Measurements from ENCODE around the gene SGCD.
"Not testable (repeated sequence)": the region's sequence is repeated elsewhere in the genome, so short reads cannot be mapped to it uniquely, and the experiment has no call there.

SGCD gene

DNA sequence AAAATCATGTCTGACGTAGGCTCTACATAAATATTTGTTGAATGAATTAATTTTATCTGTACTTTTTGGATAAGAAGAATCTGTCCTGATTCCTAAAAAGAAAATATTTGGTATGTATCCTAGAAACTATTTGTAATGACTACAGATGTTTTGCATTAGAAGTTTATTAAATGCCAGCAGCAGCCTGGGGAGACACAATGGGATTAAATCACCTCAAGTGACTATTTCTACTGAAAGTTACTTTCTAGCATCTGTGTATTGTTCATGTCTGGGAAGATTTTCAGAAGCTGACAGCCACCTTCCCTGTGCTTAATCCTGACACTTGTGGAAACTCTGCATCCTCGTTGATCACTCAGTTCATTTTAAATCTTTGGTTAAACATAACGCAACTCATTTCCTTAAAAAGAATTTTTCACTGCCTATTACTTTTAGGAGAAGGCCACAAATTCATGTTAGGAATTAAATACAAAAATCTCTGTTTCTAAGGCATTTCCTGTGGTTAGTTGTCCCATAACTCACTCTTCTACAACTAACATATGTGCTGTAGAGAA, 313.8 kb downstream of the SGCD start:
- Mint-ChIP-seq H3K9me3 (no peaks in the 10 kb centered on the region), H3K27ac (no peak overlapping the region)

DNA sequence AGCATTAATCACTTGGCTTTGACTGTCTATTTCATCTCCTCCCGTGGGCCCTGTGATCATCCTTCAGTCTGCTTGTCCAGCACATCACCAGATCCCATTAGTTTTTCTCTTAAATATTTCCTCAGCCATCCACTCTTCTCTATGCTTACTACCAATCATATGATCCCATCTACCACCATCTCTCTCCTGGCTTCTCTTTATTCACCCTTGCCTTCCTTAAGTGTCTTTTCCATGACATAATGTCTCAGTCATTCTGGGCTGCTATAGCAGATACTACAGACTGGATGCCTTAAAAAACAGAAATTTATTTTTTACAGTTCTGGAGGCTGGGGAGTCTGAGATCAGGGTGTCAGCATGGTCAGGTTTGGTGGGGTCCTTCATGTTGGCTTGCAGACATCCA, 314.7 kb downstream of the SGCD start:
- H3K4me3 Mint-ChIP-seq, result no peak overlapping the region
- H3K9me3 Mint-ChIP-seq, result no peaks in the 10 kb centered on the region
- DNase-seq, result no peak
- no peaks in the 10 kb centered on the region for H3K36me3 Mint-ChIP-seq (ENCODE audit: low read depth)
- no peak for TF ChIP-seq CTCF (IDR thresholded peaks at IDR 0.05)
- H3K27ac Mint-ChIP-seq, result no peak overlapping the region
- peaks cover 17% of the 10 kb centered on the region for H3K4me1 Mint-ChIP-seq
- H3K27me3 Mint-ChIP-seq (ENCODE audit: low read depth, poor library complexity), result no peaks in the 10 kb centered on the region

More for the DNA sequence above, 313.8 kb downstream of the SGCD start:
- Mint-ChIP-seq H3K36me3 (ENCODE audit: low read depth) (no peaks in the 10 kb centered on the region), H3K27me3 (ENCODE audit: low read depth, poor library complexity) (no peaks in the 10 kb centered on the region), H3K4me1 (peaks cover 10% of the 10 kb centered on the region), H3K4me3 (no peak overlapping the region)
- no peak for TF ChIP-seq CTCF (IDR thresholded peaks at IDR 0.05)
- DNase-seq, result no peak

DNA sequence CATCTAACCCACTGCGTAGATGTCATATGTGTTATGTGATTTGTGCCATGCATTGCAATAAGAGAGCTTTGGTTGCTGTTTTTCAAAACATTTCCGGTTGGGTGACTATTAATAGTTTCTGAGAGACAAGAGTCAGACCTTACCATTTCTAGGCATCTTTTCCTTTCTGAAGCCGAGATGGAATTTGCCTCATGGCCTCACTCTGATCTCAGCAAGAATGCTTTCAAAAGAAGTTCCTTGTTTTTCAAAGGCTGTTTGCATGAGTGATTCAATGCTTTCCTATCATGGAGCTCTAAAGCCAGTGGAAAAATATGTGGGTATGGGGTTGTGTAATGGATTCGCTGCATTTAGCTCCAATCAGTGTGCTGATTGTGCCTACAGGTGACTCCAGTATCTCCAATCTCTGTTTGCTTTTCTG, 320.1 kb downstream of the SGCD start:
- no peak for DNase-seq
- no peak for TF ChIP-seq CTCF (IDR thresholded peaks at IDR 0.05)
- H3K9me3 Mint-ChIP-seq, result no peaks in the 10 kb centered on the region
- H3K4me3 Mint-ChIP-seq, result no peak overlapping the region
- no peak overlapping the region for H3K27ac Mint-ChIP-seq
- H3K36me3 Mint-ChIP-seq (ENCODE audit: low read depth), result no peaks in the 10 kb centered on the region
- no peaks in the 10 kb centered on the region for H3K27me3 Mint-ChIP-seq (ENCODE audit: low read depth, poor library complexity)
- H3K4me1 Mint-ChIP-seq, result peaks cover 21% of the 10 kb centered on the region

- H3K9me3 Mint-ChIP-seq, result no peaks in the 10 kb centered on the region
- H3K27ac Mint-ChIP-seq, result no peak overlapping the region
- H3K4me3 Mint-ChIP-seq, result no peak overlapping the region
- DNase-seq, result no peak
- no peaks in the 10 kb centered on the region for H3K27me3 Mint-ChIP-seq (ENCODE audit: low read depth, poor library complexity)
- no peak for TF ChIP-seq CTCF (IDR thresholded peaks at IDR 0.05)
- H3K4me1 Mint-ChIP-seq, result no peaks in the 10 kb centered on the region
- H3K36me3 Mint-ChIP-seq (ENCODE audit: low read depth), result no peaks in the 10 kb centered on the region
Measured at GRCh38 chr5:156654444-156654843, 327.5 kb downstream of the SGCD start.

GRCh38 chr5:156655732-156656131, 328.8 kb downstream of the SGCD start:
- Mint-ChIP-seq H3K36me3 (ENCODE audit: low read depth) (no peaks in the 10 kb centered on the region), H3K27ac (no peak overlapping the region), H3K9me3 (no peaks in the 10 kb centered on the region), H3K27me3 (ENCODE audit: low read depth, poor library complexity) (no peaks in the 10 kb centered on the region), H3K4me1 (no peaks in the 10 kb centered on the region), H3K4me3 (no peak overlapping the region)
- TF ChIP-seq CTCF (IDR thresholded peaks at IDR 0.05), result no peak
- DNase-seq, result no peak

DNA sequence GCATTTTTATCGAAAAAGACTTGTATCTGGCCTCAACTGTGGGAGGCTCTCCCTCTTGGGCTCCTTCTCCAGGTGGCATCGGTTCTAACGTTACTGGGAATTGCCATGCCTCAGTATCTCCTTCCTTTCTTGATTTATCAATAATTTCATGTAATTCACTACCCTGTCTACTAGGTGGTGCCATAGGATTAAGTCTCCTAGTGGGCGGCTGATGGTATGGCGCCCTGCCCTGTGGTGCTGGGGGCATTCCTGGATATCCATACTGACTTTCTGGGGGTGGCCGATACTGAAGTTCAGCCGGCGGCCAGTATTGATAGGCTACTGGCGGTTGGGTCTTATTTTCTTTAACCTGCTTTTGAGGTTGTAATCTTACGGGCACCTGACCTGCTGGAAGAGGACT, 337.9 kb downstream of the SGCD start:
- H3K27ac Mint-ChIP-seq; DNase-seq; H3K27me3 Mint-ChIP-seq (ENCODE audit: low read depth, poor library complexity); H3K36me3 Mint-ChIP-seq (ENCODE audit: low read depth); H3K4me3 Mint-ChIP-seq; H3K9me3 Mint-ChIP-seq; H3K4me1 Mint-ChIP-seq: not testable (repeated sequence)

- H3K4me1 Mint-ChIP-seq; H3K4me3 Mint-ChIP-seq; H3K27me3 Mint-ChIP-seq (ENCODE audit: low read depth, poor library complexity); H3K27ac Mint-ChIP-seq; H3K9me3 Mint-ChIP-seq; H3K36me3 Mint-ChIP-seq (ENCODE audit: low read depth); DNase-seq: not testable (repeated sequence)
Measured at GRCh38 chr5:156666686-156667085, 339.7 kb downstream of the SGCD start.
